ENCODE data around the gene PELI1. TPM values are rescaled to one million over a fixed set of nuclear protein-coding genes. Genes with fewer than 3 reads are reported as not detected.

PELI1 gene
- total RNA-seq, 4 donors from 2014 or later = 26.2 to 54.7 (median 37.4) TPM

DNA sequence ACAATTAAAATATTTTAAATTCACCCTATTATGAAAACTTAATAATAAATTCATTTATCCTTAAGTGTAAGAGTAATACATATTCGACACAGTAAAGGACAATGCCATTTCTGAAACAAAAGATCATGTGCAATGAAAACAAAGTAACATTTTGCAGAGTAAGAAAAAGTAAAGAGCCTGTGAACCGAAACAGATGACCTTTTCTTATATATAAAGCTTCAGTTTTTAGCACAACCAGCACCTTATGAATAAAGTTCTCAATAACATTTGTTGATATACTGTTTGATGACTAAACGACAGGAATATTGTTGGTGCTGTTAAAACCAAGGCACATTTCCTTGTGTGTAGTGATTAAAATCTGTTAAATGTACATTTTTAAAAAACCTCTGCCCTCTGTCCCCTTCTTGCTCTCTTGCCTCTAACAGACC is 1.5 kb downstream of the PELI1 start:
- H3K9me3 ChIP-seq = no peaks in the 10 kb centered on the region
- DNase-seq = no peak
- peak overlapping the region; percentile 94 to 99 for H3K27ac ChIP-seq
- TF ChIP-seq, protein P1, sequence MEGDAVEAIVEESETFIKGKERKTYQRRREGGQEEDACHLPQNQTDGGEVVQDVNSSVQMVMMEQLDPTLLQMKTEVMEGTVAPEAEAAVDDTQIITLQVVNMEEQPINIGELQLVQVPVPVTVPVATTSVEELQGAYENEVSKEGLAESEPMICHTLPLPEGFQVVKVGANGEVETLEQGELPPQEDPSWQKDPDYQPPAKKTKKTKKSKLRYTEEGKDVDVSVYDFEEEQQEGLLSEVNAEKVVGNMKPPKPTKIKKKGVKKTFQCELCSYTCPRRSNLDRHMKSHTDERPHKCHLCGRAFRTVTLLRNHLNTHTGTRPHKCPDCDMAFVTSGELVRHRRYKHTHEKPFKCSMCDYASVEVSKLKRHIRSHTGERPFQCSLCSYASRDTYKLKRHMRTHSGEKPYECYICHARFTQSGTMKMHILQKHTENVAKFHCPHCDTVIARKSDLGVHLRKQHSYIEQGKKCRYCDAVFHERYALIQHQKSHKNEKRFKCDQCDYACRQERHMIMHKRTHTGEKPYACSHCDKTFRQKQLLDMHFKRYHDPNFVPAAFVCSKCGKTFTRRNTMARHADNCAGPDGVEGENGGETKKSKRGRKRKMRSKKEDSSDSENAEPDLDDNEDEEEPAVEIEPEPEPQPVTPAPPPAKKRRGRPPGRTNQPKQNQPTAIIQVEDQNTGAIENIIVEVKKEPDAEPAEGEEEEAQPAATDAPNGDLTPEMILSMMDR (IDR thresholded peaks at IDR 0.05) = no peak
- TF ChIP-seq POLR2A (IDR thresholded peaks at IDR 0.05) = no peak
- H3K27me3 ChIP-seq = no peaks in the 10 kb centered on the region
- intact Hi-C loops (cut with DNase I; ENCODE audit: low total_unique reads) = loop anchor here (10.0 kb wide), 1 partner anchor 62 kb away; no protein-coding TSS in a partner anchor
- H3K36me3 ChIP-seq = no peaks in the 10 kb centered on the region
- peak overlapping the region; percentile 73 to 99 for H3K4me3 ChIP-seq
- H3K4me1 ChIP-seq = peaks cover 2 to 10% of the 10 kb centered on the region in 2 donors

DNA sequence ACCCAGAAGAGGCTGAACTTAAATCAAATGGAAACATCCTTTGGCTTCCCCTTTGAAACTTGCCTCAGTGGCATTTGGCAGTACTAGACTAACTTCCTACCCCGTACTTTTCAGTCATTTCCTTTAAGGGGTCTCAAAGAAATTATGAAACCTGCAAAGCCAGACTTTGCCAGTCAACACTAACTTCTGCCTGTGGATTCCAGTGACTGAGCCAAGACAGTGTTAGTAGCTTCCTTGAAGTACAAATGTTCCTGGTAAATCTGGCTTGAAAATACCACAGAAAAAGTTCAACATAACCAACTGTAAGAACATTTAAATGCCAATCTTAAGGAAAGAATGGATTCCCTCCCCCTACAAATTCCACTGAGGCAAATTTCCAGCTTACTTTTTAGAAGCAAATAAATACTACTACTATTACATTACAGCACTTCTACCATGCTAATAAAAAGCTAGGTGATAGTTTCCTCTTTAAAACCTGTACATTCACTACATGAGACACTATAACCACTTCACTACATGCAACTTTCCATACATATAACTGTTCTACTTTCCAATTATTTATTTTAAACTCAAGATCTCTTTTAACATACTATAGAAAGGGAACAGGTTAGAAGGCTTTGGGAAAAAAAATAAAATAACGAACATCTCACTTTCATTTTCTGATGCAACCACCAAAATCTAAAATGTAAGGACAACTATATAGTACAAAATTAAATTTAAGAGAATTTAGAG is 2.4 kb downstream of the PELI1 start:
- intact Hi-C loops (cut with DNase I; ENCODE audit: low total_unique reads) = loop anchor here (10.0 kb wide), 1 partner anchor 63 kb away; no protein-coding TSS in a partner anchor
- peak overlapping the region; percentile 73 to 99 for H3K4me3 ChIP-seq
- H3K36me3 ChIP-seq = no peaks in the 10 kb centered on the region
- H3K27me3 ChIP-seq = no peaks in the 10 kb centered on the region
- no peaks in the 10 kb centered on the region for H3K9me3 ChIP-seq
- TF ChIP-seq, protein P1 (IDR thresholded peaks at IDR 0.05) = no peak
- peak overlapping the region; percentile 94 to 99 for H3K27ac ChIP-seq
- DNase-seq = no peak
- H3K4me1 ChIP-seq = peaks cover 2 to 10% of the 10 kb centered on the region in 2 donors

DNA sequence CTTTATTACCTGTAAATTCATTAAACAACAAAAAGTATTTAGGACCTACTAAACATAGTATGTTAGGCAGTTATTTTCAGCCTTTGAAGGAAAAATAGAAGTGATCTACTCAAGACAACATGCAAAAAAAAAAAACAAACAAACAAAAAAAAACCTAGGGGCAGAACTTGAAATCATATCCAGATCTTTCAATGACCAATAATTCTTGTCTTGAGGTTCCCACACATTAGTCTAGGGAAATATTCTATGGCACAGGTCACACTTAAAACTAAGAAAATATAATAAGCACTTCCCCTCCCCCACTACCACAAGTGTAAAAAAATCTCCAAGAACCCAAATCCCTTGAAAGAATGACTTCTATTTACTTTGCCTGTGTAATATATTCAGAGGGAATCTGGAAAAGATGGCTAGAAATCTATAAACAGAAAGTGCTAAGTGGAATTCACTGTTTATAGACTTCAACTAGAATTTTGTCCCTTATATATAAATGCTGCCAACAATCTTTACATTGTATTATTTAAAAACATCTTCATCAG is 3.5 kb downstream of the PELI1 start:
- Histone ChIP-seq H3K27ac (peak overlapping the region; percentile 94 to 99), H3K9me3 (no peaks in the 10 kb centered on the region), H3K36me3 (no peaks in the 10 kb centered on the region), H3K4me1 (peaks cover 2 to 10% of the 10 kb centered on the region in 2 donors), H3K27me3 (no peaks in the 10 kb centered on the region), H3K4me3 (no peak overlapping the region)
- TF ChIP-seq, protein P1 (IDR thresholded peaks at IDR 0.05) = no peak
- no peak for TF ChIP-seq POLR2A (IDR thresholded peaks at IDR 0.05)
- DNase-seq = no peak
- intact Hi-C loops (cut with DNase I; ENCODE audit: low total_unique reads) = loop anchor here (10.0 kb wide), 1 partner anchor 64 kb away; no protein-coding TSS in a partner anchor

DNA sequence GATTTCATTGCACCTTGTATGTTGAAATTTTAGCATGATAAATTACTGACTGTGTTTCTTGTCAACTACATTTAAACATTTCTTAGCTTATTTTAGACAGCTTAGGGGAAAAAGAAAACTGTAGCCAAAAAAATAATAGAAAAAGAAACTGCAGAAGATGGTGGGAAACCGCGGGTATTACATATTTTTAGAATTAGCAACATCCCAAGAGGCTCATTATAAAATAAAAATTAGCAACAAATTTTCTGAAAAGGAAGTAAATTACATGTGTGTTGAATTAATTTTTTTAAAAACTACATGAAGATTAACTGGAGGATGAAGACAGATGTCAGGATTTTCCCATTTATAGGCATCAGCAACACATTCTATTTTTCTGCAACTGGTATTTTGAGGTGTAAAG is 4.3 kb downstream of the PELI1 start:
- no peak overlapping the region for H3K4me3 ChIP-seq
- peak overlapping the region; percentile 48 to 94 for H3K27ac ChIP-seq
- intact Hi-C loops (cut with DNase I; ENCODE audit: low total_unique reads) = loop anchor here (10.0 kb wide), 1 partner anchor 65 kb away; no protein-coding TSS in a partner anchor

More for the DNA sequence above, 4.3 kb downstream of the PELI1 start:
- Histone ChIP-seq H3K27me3 (no peaks in the 10 kb centered on the region), H3K9me3 (no peaks in the 10 kb centered on the region), H3K4me1 (peaks cover 2 to 10% of the 10 kb centered on the region in 2 donors), H3K36me3 (no peaks in the 10 kb centered on the region)
- no peak for TF ChIP-seq POLR2A (IDR thresholded peaks at IDR 0.05)
- TF ChIP-seq, protein P1 (IDR thresholded peaks at IDR 0.05) = no peak
- DNase-seq = no peak

All from uterus (tissue), 4 donors.